Right cardiac atrium (tissue), 5 donors: ENCODE measurements around the gene EEA1. TPM values are rescaled to one million over a fixed set of nuclear protein-coding genes. Genes with fewer than 3 reads are reported as not detected.

ENCODE experiments used
- ATAC-seq, 2 donors: fragments of 200-7000 bp; cut with Tn5 transposase; one replicate each; pipeline versions ENCODE4 v1.8.0 to v1.9.1; 2020; ENCODE audit warnings: moderate library complexity in 2 of 2, mild to moderate bottlenecking in 1 of 2
- DNase-seq, 3 donors: peaks; one replicate each; pipeline ENCODE4 v3.0.0-alpha.2; 2020
- H3K27ac ChIP-seq: one replicate; pipeline ENCODE4 v1.5.1; 2013; ENCODE audit warnings: mild to moderate bottlenecking, low read length, control low read depth, moderate library complexity
- H3K27me3 ChIP-seq: one replicate; pipeline ENCODE4 v1.6.1; 2013; ENCODE audit not compliant: control insufficient read depth, insufficient read depth
- H3K4me1 ChIP-seq: one replicate; pipeline ENCODE4 v1.6.1; 2013; ENCODE audit warnings: low read length; ENCODE audit not compliant: control insufficient read depth, insufficient read depth
- H3K4me3 ChIP-seq: one replicate; pipeline ENCODE4 v1.5.1; 2013; ENCODE audit warnings: low read length, control low read depth
- H3K9me3 ChIP-seq: one replicate; pipeline ENCODE4 v1.6.1; 2013; ENCODE audit warnings: low read length; ENCODE audit not compliant: control insufficient read depth
- WGBS: extraction: QIAGEN DNeasy Blood & Tissue Kit; methylation state at CpG from one replicate; pipeline ENCODE4 v1.1.7; 2013; 5-methylcytosine and 5-hydroxymethylcytosine counted together
- intact Hi-C, 4 donors: fragments of 100-400 bp; cut with DNase I; formaldehyde crosslinking; loops; one replicate each; pipeline versions ENCODE4 v1.11.0 to v1.14.0; 2022 to 2023
- polyA plus RNA-seq: library from polyadenylated mRNA; stranded (reverse); fragments of 200-250 nt; gene quantifications from one replicate; pipeline ENCODE4 v1.2.3, GENCODE V29; 2013
- total RNA-seq, 4 donors: library from RNA; stranded (reverse); fragmentation: NEBNext Ultra II Directional; extraction: Animal tissue kit (Norgen Biotek cat#: 25700); gene quantifications; one replicate each; pipeline ENCODE4 v1.2.1, GENCODE V29; 2021
- donor health status: healthy with polysubstance abuse.
- donor health status: DM: no; HTN: yes; CAD: no.
- donor health status: DM: no; HTN: no; CAD: no.
- donor health status: DM: no; HTN: yes; CAD: no; lungs with severe emphysema.
- donor health status: DM: yes; HTN: yes; CAD: no.

The EEA1 gene
- total and polyA plus RNA-seq, 5 donors, result 4.2 to 27.2 (median 23.0) TPM

GRCh38 chr12:92732716-92733115, 196.4 kb downstream of the EEA1 start:
- 86% methylated on average over 6 of the region's 6 CpGs for WGBS
- no peaks in the 10 kb centered on the region for H3K9me3 ChIP-seq
- H3K4me3 ChIP-seq, result no peak overlapping the region
- intact Hi-C loops, result no loop called here
- no peaks in the 10 kb centered on the region for H3K27me3 ChIP-seq
- H3K4me1 ChIP-seq, result no peaks in the 10 kb centered on the region
- no peak for ATAC-seq
- H3K27ac ChIP-seq, result no peak overlapping the region
- no peak for DNase-seq

GRCh38 chr12:92732216-92732615, 196.9 kb downstream of the EEA1 start:
- ATAC-seq, result no peak
- intact Hi-C loops, result no loop called here
- WGBS, result 83% methylated on average over 5 of the region's 5 CpGs

GRCh38 chr12:92730758-92731157, 198.3 kb downstream of the EEA1 start:
- intact Hi-C loops, result no loop called here
- DNase-seq (no peak), ATAC-seq (no peak)
- no peaks in the 10 kb centered on the region for H3K27me3 ChIP-seq
- no peaks in the 10 kb centered on the region for H3K4me1 ChIP-seq
- H3K4me3 ChIP-seq, result no peak overlapping the region
- no peak overlapping the region for H3K27ac ChIP-seq
- no peaks in the 10 kb centered on the region for H3K9me3 ChIP-seq
- 86% methylated on average over 5 of the region's 5 CpGs for WGBS

More at GRCh38 chr12:92732216-92732615, 196.9 kb downstream of the EEA1 start:
- Histone ChIP-seq H3K4me1 (no peaks in the 10 kb centered on the region), H3K4me3 (no peak overlapping the region), H3K27me3 (no peaks in the 10 kb centered on the region), H3K9me3 (no peaks in the 10 kb centered on the region), H3K27ac (no peak overlapping the region)
- no peak for DNase-seq

- Histone ChIP-seq H3K4me1 (no peaks in the 10 kb centered on the region), H3K4me3 (no peak overlapping the region), H3K27ac (no peak overlapping the region), H3K9me3 (no peaks in the 10 kb centered on the region), H3K27me3 (no peaks in the 10 kb centered on the region)
- DNase-seq (no peak), ATAC-seq (no peak)
- WGBS, result 55% methylated on average over 1 of the region's 1 CpG
- intact Hi-C loops, result no loop called here
Observed at GRCh38 chr12:92729773-92730305, 199.3 kb downstream of the EEA1 start.

- 82% methylated on average over 4 of the region's 4 CpGs for WGBS
- no peak for DNase-seq
- ATAC-seq, result no peak
- Histone ChIP-seq H3K27me3 (no peaks in the 10 kb centered on the region), H3K9me3 (no peaks in the 10 kb centered on the region), H3K4me3 (no peak overlapping the region), H3K4me1 (no peaks in the 10 kb centered on the region), H3K27ac (no peak overlapping the region)
- intact Hi-C loops, result no loop called here
Observed at GRCh38 chr12:92726850-92727249, 202.2 kb downstream of the EEA1 start.

GRCh38 chr12:92722897-92723296, 206.2 kb downstream of the EEA1 start:
- intact Hi-C loops, result no loop called here
- DNase-seq, result no peak
- WGBS, result 84% methylated on average over 3 of the region's 3 CpGs
- Histone ChIP-seq H3K4me3 (no peak overlapping the region), H3K4me1 (no peaks in the 10 kb centered on the region), H3K9me3 (no peaks in the 10 kb centered on the region), H3K27me3 (no peaks in the 10 kb centered on the region), H3K27ac (no peak overlapping the region)
- no peak for ATAC-seq

GRCh38 chr12:92721656-92722055, 207.4 kb downstream of the EEA1 start:
- H3K4me3 ChIP-seq, result no peak overlapping the region
- ATAC-seq, result no peak
- H3K27me3 ChIP-seq, result no peaks in the 10 kb centered on the region
- intact Hi-C loops, result no loop called here
- no peaks in the 10 kb centered on the region for H3K4me1 ChIP-seq
- H3K9me3 ChIP-seq, result no peaks in the 10 kb centered on the region
- WGBS, result 70% methylated on average over 1 of the region's 1 CpG
- DNase-seq, result no peak
- no peak overlapping the region for H3K27ac ChIP-seq

GRCh38 chr12:92721130-92721529, 208.0 kb downstream of the EEA1 start:
- 69% methylated on average over 8 of the region's 8 CpGs for WGBS
- intact Hi-C loops, result no loop called here
- Histone ChIP-seq H3K4me1 (no peaks in the 10 kb centered on the region), H3K9me3 (no peaks in the 10 kb centered on the region), H3K4me3 (no peak overlapping the region), H3K27me3 (no peaks in the 10 kb centered on the region), H3K27ac (no peak overlapping the region)
- DNase-seq, result no peak
- ATAC-seq, result no peak

Other genes starting within 250 kb of the EEA1 start
- not detected for gene PLEKHG7, start 226.3 kb downstream of the EEA1 start, total RNA-seq
- not detected for gene PLEKHG7, start 226.3 kb downstream of the EEA1 start, polyA plus RNA-seq